Omental fat pad (tissue), 4 donors: ENCODE results near the gene ABCA10. TPM values are rescaled to one million over a fixed set of nuclear protein-coding genes. Genes with fewer than 3 reads are reported as not detected.

Experiments
- ATAC-seq: fragments of 150-250 bp; one replicate; pipeline ENCODE4 v1.9.1; 2016; ENCODE audit warnings: mild to moderate bottlenecking, moderate library complexity; ENCODE audit not compliant: low FRiP score
- DNase-seq: peaks from one replicate; pipeline ENCODE4 v3.0.0-alpha.2; 2019; ENCODE audit warnings: low spot score
- CTCF ChIP-seq, 3 donors: fragments of 450-650 bp; IDR thresholded peaks; one replicate each; pipeline ENCODE4 v1.5.1; 2016 to 2017; ENCODE audit warnings: antibody characterized with exemption in 3 of 3, mild to moderate bottlenecking in 3 of 3, moderate library complexity in 2 of 3
- small RNA-seq: library from RNA; depleted of rRNA; stranded (forward); fragments of <200 nt; gene quantifications from one replicate; pipeline ENCODE3, GENCODE V24; 2016
- total RNA-seq, 4 donors: library from RNA; depleted of rRNA; stranded (reverse); fragments of >200 nt; gene quantifications; one replicate each; pipeline ENCODE4 v1.1.0, GENCODE V29; 2016

ABCA10 gene
- total RNA-seq, 4 donors from 2014 or later, result 2.5 to 86.1 (median 22.0) TPM

GRCh38 chr17:69105907-69106730 lies 122.5 kb downstream of the ABCA10 start:
- DNase-seq (no peak), ATAC-seq (no peak)
- no peak for TF ChIP-seq CTCF (IDR thresholded peaks at IDR 0.05)

- DNase-seq (no peak), ATAC-seq (no peak)
- TF ChIP-seq CTCF (IDR thresholded peaks at IDR 0.05), result no peak
These were observed 124.9 kb downstream of the ABCA10 start for GRCh38 chr17:69103557-69104233.

GRCh38 chr17:69098625-69099024 lies 130.0 kb downstream of the ABCA10 start:
- DNase-seq (no peak), ATAC-seq (no peak)
- TF ChIP-seq CTCF (IDR thresholded peaks at IDR 0.05), result no peak

Small RNA genes within 50 kb of the gene (small RNA-seq; reads per million reads assigned to genes)
- not detected for gene MIR4524B

Other genes with a start within 250 kb of the ABCA10 start
- 100 to 1,000 TPM in 2 of 4 donors, 10 to 100 TPM in 2; 19.2 to 216 (median 85.8) TPM for gene ABCA9, start 167.9 kb downstream of the ABCA10 start, total RNA-seq
- gene ABCA6, start 86.9 kb downstream of the ABCA10 start, total RNA-seq, result 100 to 1,000 TPM in 3 of 4 donors, 10 to 100 TPM in 1; 50.2 to 311 (median 163) TPM
- gene ABCA5, start 98.3 kb upstream of the ABCA10 start, total RNA-seq, result 10 to 100 TPM; 32.9 to 61.6 (median 49.2) TPM
- 10 to 100 TPM in 1 of 4 donors, 1 to 10 TPM in 3; 3.5 to 24.3 (median 4.8) TPM for gene MAP2K6, start 185.9 kb upstream of the ABCA10 start, total RNA-seq